ENCODE measurements around the gene TOX2.

The TOX2 gene

DNA sequence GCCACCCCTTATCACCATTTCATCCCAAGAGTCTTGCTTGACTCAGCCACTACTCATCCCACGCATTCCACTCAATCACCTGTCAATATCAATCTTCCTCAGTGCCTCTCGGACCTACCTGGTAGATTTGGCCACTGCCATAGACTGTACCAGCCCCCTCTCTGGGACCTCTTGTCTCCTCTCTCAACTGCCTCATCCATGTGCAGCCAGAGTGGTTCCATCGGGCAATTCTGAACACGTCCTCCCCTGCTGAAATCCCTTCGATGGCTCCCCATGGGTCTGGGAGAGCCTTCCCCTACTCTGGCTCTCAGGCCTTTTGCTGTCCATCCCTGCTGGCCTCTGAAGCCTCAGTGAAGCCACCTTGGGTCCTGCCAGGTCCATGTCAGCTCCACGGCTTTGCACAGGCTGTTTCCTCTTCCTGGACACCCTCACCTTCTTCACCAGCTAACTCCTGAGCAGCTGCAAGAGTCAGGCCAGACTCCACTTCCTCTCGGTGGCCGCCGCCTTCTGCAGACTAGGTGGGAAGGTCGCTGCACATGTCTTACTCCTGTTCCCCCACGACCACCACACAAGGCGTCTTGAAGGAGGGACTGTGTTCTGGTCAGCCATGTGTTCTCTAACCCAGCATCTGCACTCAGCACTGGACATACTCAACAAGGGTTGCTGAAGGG, 120.4 kb downstream of the TOX2 start:
- no peak overlapping the region for H2AFZ ChIP-seq (ENCODE audit: low read depth, low read length)
- no peak for TF ChIP-seq EZH2phosphoT487 (IDR thresholded peaks at IDR 0.05; ENCODE audit: low read depth)
- TF ChIP-seq, protein P1, sequence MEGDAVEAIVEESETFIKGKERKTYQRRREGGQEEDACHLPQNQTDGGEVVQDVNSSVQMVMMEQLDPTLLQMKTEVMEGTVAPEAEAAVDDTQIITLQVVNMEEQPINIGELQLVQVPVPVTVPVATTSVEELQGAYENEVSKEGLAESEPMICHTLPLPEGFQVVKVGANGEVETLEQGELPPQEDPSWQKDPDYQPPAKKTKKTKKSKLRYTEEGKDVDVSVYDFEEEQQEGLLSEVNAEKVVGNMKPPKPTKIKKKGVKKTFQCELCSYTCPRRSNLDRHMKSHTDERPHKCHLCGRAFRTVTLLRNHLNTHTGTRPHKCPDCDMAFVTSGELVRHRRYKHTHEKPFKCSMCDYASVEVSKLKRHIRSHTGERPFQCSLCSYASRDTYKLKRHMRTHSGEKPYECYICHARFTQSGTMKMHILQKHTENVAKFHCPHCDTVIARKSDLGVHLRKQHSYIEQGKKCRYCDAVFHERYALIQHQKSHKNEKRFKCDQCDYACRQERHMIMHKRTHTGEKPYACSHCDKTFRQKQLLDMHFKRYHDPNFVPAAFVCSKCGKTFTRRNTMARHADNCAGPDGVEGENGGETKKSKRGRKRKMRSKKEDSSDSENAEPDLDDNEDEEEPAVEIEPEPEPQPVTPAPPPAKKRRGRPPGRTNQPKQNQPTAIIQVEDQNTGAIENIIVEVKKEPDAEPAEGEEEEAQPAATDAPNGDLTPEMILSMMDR (IDR thresholded peaks at IDR 0.05; ENCODE audit: low read depth, low read length): no peak
- H3K4me2 ChIP-seq (ENCODE audit: low read length): no peak overlapping the region
- peaks cover 94% of the 10 kb centered on the region for H4K20me1 ChIP-seq (ENCODE audit: insufficient read depth, low read length)
- no peak overlapping the region for H3K4me3 ChIP-seq (ENCODE audit: low read length)
- 0 out of 2 replicates have a peak, but pooled peaks cover 23% of the 10 kb centered on the region for H3K79me2 ChIP-seq (ENCODE audit: low read length)
- H3K36me3 ChIP-seq (replicated peaks; ENCODE audit: low read depth, low read length): peaks cover 23% of the 10 kb centered on the region
- peaks cover 6% of the 10 kb centered on the region for H3K4me1 ChIP-seq (ENCODE audit: low read length)
- no peak overlapping the region for H3K9ac ChIP-seq (ENCODE audit: low read length)
- no peak overlapping the region for H3K27ac ChIP-seq (ENCODE audit: low read length)
- H3K27me3 ChIP-seq (ENCODE audit: low read depth, low read length): no peaks in the 10 kb centered on the region
- H3K9me3 ChIP-seq (ENCODE audit: insufficient read depth, low read length): no peaks in the 10 kb centered on the region

DNA sequence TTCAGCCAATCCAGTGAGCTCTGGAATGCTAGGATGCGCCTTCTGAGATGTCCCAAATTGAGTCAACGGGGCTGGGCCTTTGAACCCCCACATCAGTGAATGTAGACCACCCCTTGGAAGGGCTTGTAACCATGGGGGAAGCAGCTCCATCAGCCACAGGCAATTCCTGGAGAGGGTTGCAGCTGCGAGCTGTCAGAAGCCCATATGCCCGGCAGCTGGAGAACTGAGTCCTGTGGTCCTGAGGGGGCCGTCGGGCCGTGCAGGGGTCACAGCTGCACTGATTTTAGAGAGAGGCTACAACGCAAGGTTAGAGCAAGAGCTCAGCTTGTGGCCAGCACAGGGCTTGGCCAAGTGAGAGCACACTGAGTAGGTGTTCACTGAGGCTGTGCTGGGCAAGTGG, 121.3 kb downstream of the TOX2 start:
- Histone ChIP-seq H3K36me3 (replicated peaks; ENCODE audit: low read depth, low read length) (peaks cover 23% of the 10 kb centered on the region), H3K4me1 (ENCODE audit: low read length) (peaks cover 6% of the 10 kb centered on the region), H3K79me2 (ENCODE audit: low read length) (0 out of 2 replicates have a peak, but pooled peaks cover 23% of the 10 kb centered on the region), H3K27me3 (ENCODE audit: low read depth, low read length) (no peaks in the 10 kb centered on the region), H3K9me3 (ENCODE audit: insufficient read depth, low read length) (no peaks in the 10 kb centered on the region), H2AFZ (ENCODE audit: low read depth, low read length) (no peak overlapping the region), H3K4me2 (ENCODE audit: low read length) (no peak overlapping the region), H3K27ac (ENCODE audit: low read length) (no peak overlapping the region), H3K9ac (ENCODE audit: low read length) (no peak overlapping the region), H4K20me1 (ENCODE audit: insufficient read depth, low read length) (peaks cover 95% of the 10 kb centered on the region), H3K4me3 (ENCODE audit: low read length) (no peak overlapping the region)
- TF ChIP-seq, protein P1 (IDR thresholded peaks at IDR 0.05; ENCODE audit: low read depth, low read length): no peak

- Histone ChIP-seq H3K9me3 (ENCODE audit: insufficient read depth, low read length) (no peaks in the 10 kb centered on the region), H3K9ac (ENCODE audit: low read length) (no peak overlapping the region), H3K36me3 (replicated peaks; ENCODE audit: low read depth, low read length) (peaks cover 23% of the 10 kb centered on the region), H3K4me2 (ENCODE audit: low read length) (no peak overlapping the region), H4K20me1 (ENCODE audit: insufficient read depth, low read length) (peaks cover 95% of the 10 kb centered on the region), H3K4me1 (ENCODE audit: low read length) (peaks cover 6% of the 10 kb centered on the region), H3K4me3 (ENCODE audit: low read length) (no peak overlapping the region), H2AFZ (ENCODE audit: low read depth, low read length) (no peak overlapping the region), H3K27ac (ENCODE audit: low read length) (no peak overlapping the region), H3K27me3 (ENCODE audit: low read depth, low read length) (no peaks in the 10 kb centered on the region), H3K79me2 (ENCODE audit: low read length) (0 out of 2 replicates have a peak, but pooled peaks cover 21% of the 10 kb centered on the region)
- no peak for TF ChIP-seq EZH2phosphoT487 (IDR thresholded peaks at IDR 0.05; ENCODE audit: low read depth)
- TF ChIP-seq, protein P1 (IDR thresholded peaks at IDR 0.05; ENCODE audit: low read depth, low read length): no peak
These were observed 121.8 kb downstream of the TOX2 start for GRCh38 chr20:44036441-44036840.

DNA sequence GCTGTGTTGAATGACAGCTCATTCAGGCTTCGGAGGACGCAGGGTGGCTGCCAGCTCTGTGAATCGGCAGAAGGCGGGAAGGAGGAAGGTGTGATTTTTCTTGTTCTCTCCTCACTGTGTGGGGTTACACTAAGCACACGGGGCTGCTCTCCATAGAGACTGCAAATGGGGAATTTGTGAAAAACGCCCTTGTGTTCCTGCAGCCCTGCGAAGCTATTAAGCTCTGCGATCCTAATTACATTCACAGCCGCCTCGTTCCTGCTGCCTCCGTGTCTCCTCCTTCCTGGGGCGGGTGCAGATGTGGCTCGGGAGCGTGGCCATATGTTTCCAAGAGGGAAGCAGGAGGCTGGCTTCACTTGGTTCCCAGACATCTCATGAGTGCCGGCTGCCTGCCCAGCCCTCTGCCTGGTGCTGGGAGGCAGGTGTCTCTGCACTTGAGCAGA, 124.0 kb downstream of the TOX2 start:
- peaks cover 91% of the 10 kb centered on the region for H4K20me1 ChIP-seq (ENCODE audit: insufficient read depth, low read length)
- H3K27me3 ChIP-seq (ENCODE audit: low read depth, low read length): no peaks in the 10 kb centered on the region
- no peak overlapping the region for H3K9ac ChIP-seq (ENCODE audit: low read length)
- no peak overlapping the region for H2AFZ ChIP-seq (ENCODE audit: low read depth, low read length)
- H3K79me2 ChIP-seq (ENCODE audit: low read length): 0 out of 2 replicates have a peak, but pooled peaks cover 10% of the 10 kb centered on the region
- TF ChIP-seq EZH2phosphoT487 (IDR thresholded peaks at IDR 0.05; ENCODE audit: low read depth): no peak
- TF ChIP-seq, protein P1 (IDR thresholded peaks at IDR 0.05; ENCODE audit: low read depth, low read length): no peak
- peaks cover 30% of the 10 kb centered on the region for H3K36me3 ChIP-seq (replicated peaks; ENCODE audit: low read depth, low read length)
- H3K4me3 ChIP-seq (ENCODE audit: low read length): no peak overlapping the region
- H3K4me2 ChIP-seq (ENCODE audit: low read length): no peak overlapping the region
- no peak overlapping the region for H3K27ac ChIP-seq (ENCODE audit: low read length)
- H3K9me3 ChIP-seq (ENCODE audit: insufficient read depth, low read length): no peaks in the 10 kb centered on the region
- no peaks in the 10 kb centered on the region for H3K4me1 ChIP-seq (ENCODE audit: low read length)
